ENCODE results near the gene WNT9B.

WNT9B gene

DNA sequence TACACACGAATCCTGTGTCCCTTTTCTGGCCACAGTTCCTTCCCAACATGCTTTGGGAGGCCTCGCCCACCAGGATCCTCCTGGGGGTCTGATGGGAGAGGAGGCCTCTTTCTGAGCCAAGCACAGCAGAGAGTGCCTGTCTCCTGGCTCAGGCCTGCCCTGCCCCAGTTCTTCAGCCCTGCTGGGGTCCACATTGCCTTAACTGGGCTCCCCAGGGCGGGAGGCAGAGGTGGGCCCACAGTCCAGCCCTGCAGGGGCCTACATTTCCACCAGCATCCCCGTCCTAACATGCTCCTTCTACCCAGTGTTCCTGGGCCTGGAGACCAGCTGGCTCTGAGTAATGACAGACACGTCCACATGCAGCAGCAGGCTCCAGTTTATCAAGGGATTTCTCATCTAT lies 29.6 kb downstream of the WNT9B start:
- no peak for DNase-seq (ENCODE audit: low read depth in 2 of 2)

DNA sequence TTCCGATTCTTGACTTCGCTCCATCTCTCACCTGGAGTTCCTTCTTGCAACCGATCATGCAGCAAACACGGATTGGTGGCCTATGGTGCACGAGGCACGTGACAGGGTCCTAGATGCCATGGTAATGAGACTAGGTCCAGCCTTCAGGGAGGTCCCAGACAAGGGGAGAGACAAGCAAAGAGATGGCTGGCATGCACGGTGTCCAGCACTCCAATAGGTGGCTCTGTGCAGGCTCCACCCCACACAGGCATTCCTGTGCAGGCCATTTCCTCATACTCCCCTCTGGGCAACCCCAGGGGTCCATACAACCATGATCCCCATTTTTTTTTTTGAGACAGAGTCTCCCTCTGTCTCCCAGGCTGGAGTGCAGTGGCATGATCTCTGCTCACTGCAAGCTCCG lies 31.3 kb downstream of the WNT9B start:
- no peak for DNase-seq (ENCODE audit: low read depth in 2 of 2)

DNA sequence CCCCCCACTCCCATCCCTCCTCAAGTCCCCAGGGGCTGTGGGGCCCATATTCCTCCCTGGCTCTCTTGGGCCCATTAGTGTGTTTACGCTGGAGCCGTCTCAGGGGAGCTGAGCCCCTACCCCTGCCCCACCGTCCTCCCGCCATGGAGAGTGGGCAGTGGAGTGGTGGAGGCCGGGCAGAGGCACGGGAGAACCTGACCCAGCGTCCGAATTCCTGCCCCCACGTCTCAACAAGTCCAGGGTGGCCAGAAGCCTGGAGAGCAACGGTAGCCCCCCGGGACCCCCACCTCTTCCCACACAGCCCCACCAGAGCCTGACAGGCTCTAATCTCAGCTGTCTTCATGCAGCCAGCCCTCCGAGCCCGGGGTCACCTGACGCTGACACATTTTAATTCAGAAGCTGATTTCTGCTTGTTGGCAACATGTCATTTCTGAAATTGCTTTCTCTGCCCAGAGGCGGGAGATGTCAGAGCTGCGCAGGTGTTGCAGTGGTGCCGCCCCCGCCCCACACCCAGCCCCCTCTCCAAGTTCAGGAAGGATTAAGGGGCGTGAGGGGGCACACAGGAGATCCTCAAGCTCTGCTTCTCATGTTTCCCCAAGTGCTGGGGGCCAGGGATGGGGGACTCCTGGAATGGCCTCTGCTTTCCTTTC lies 32.6 kb downstream of the WNT9B start:
- no peak for DNase-seq (ENCODE audit: low read depth in 2 of 2)

GRCh38 chr17:46884552-46884951 lies 33.2 kb downstream of the WNT9B start:
- no peak for DNase-seq (ENCODE audit: low read depth in 2 of 2)

DNA sequence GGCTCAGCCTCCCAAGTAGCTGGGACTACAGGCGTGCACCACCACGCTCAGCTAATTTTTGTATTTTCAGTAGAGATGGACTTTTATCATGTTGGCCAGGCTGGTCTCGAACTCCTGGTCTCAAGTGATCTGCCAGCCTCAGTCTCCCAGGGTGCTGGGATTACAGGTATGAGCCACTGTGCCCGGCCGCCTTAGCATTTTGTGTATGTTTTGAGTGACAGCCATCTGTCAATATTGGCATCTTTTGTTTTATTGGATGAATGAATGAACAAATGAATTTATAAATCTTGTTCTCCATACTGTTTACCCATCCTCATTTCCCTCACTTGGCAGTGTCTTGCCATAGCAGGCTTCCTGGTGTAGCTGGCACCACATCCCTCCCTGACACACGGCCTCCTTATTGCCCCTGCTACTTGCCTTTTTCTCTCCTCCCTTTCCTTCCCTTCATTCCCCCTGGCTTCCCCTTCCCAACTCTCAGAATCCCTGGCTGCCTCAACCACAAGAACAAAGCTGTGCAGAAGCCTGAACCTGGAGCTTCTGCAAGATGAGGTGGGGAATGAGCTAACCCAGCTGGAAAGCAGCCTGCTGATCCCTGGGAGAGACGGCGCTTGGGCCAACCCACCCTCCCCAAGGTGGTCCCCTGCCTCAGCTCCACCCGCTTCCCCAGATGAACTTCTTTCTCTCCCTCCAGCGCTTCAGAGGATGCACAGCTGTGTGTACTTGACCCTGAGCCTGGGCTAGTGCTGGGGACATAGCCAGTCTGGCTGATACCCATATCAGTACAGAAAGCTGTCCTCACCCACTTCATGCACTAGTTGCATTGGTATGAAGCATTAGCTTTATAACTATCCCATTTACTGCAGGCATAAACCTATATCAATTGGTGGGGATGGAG lies 34.3 kb downstream of the WNT9B start:
- DNase-seq (ENCODE audit: low read depth in 2 of 2), result no peak

GRCh38 chr17:46886310-46886663 lies 34.9 kb downstream of the WNT9B start:
- DNase-seq (ENCODE audit: low read depth in 2 of 2), result no peak

DNA sequence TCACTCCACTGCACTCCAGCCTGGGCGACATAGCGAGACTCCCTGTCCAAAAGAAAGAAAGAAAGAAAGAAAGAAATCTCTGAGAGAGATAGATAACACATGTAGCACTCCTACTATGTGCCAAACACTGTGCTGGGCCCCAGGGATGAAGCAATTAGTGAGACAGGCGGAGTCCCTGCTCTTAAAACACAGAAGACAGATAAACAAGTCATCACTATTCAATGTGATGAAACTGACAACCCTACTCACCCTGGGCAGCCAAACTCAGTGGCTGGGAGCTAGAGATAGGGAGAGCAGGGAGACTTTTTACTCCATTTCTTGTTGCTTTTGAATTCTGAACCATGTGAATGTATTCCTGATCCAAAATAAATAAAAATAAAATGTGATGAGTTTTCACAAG lies 36.3 kb downstream of the WNT9B start:
- DNase-seq (ENCODE audit: low read depth in 2 of 2), result no peak

DNA sequence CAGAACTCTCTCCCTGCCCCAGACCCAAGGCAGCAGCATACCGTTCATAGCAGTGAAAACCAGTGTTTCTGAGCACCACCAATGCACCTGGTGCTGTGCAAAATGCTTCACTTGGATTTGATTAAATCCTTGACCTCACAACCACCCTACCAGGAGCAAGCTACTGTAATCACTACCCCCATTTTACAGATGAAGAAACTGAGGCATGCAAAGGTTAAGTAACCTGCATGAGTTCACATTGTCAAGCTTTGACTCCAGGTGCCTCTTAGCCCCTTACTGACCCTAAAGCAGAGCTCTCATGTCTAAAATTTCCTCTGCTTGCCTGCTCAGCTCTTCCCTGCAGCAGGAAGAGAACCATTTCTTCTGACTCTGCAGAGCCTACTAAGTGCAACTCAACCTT lies 37.3 kb downstream of the WNT9B start:
- DNase-seq (ENCODE audit: low read depth in 2 of 2), result no peak

- DNase-seq (ENCODE audit: low read depth in 2 of 2), result no peak
Measured at GRCh38 chr17:46889519-46889918, 38.1 kb downstream of the WNT9B start.

GRCh38 chr17:46889992-46890564 lies 38.7 kb downstream of the WNT9B start:
- DNase-seq (ENCODE audit: low read depth in 2 of 2), result no peak

GRCh38 chr17:46890638-46891037 lies 39.3 kb downstream of the WNT9B start:
- no peak for DNase-seq (ENCODE audit: low read depth in 2 of 2)

GRCh38 chr17:46892192-46892703 lies 40.9 kb downstream of the WNT9B start:
- no peak for DNase-seq (ENCODE audit: low read depth in 2 of 2)

DNA sequence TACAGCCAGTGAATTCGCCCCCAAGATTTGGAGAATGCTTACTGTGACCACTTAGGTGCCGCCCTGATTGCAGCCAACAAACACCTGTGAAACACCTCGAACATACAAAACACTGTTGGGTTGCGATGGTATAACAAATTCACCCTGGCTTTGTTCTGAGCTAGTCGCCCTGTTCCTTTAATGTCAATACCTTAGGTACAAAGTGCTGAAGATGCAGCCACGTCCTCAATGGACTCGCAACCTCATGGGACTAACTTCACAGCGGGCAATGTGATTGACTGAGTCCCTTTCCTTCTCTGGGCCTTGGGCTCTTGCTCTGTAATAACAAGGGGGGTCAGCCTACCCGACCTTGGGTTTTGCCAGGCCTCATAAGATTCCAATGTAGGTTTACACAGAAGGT lies 42.6 kb downstream of the WNT9B start:
- DNase-seq (ENCODE audit: low read depth in 2 of 2), result no peak

GRCh38 chr17:46894476-46895151 lies 43.2 kb downstream of the WNT9B start:
- DNase-seq (ENCODE audit: low read depth in 2 of 2), result no peak

- no peak for DNase-seq (ENCODE audit: low read depth in 2 of 2)
Measured at GRCh38 chr17:46895171-46895570, 43.8 kb downstream of the WNT9B start.

GRCh38 chr17:46896991-46897390 lies 45.6 kb downstream of the WNT9B start:
- DNase-seq (ENCODE audit: low read depth in 2 of 2), result no peak

- no peak for DNase-seq (ENCODE audit: low read depth in 2 of 2)
Measured at GRCh38 chr17:46898364-46898763, 47.0 kb downstream of the WNT9B start.

GRCh38 chr17:46898860-46899259 lies 47.5 kb downstream of the WNT9B start:
- no peak for DNase-seq (ENCODE audit: low read depth in 2 of 2)

DNA sequence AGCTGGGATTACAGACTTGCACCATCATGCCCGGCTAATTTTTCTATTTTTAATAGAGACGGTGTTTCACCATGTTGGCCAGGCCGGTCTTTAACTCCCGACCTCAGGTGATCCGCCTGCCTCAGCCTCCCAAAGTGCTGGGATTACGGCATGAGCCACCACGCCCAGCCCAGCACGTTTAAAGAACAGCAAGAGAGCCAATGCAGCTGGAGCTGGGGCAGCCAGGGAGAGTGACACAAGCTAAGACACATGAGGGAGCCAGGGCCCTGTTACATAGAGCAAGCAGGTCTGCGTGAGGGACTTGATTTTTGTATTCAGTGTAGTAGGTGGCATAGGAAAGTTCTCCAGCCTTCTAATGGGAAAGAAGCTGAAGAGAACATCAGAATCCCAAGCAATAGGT lies 49.9 kb downstream of the WNT9B start:
- no peak for DNase-seq (ENCODE audit: low read depth in 2 of 2)

DNA sequence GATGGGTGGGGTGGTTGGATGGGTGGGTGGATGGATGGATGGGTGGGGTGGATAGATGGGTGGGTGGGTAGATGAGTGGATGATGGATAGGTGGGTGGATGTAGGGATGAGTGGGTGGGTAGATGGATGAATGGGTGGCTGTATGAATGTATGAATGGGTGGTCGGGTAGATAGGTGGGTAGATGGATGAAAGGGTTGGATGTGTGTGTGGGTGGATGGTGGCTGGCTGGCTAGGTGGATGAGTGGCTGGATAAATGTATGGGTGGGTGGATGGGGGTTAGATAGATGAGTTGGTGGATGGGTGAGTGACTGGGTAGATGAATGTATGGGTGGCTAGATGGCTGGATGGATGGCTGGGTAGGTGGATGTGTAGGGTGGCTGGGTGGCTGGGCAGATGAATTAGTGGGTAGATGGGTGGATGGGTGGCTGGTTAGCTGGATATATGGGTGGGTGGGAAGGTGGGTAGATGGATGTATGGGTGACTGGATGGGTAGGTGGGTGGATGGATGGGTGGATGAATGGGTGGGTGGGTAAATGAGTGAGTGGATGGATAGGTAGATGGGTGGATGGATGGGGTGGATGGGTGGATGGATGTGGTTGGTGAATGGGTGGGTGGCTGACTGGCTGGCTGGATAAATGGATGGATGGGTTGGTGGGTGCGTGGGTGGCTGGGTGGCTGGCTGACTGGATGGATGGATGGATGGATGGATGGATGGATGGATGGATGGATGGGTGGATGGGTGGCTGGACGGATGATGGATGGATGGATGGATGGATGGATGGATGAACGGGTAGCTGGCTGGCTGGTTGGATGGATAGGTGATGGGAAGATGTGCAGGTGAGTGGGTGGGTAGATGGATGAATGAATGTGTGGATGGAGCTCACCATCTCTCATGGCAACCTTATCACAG lies 52.6 kb downstream of the WNT9B start:
- DNase-seq (ENCODE audit: low read depth in 2 of 2), result no peak

DNA sequence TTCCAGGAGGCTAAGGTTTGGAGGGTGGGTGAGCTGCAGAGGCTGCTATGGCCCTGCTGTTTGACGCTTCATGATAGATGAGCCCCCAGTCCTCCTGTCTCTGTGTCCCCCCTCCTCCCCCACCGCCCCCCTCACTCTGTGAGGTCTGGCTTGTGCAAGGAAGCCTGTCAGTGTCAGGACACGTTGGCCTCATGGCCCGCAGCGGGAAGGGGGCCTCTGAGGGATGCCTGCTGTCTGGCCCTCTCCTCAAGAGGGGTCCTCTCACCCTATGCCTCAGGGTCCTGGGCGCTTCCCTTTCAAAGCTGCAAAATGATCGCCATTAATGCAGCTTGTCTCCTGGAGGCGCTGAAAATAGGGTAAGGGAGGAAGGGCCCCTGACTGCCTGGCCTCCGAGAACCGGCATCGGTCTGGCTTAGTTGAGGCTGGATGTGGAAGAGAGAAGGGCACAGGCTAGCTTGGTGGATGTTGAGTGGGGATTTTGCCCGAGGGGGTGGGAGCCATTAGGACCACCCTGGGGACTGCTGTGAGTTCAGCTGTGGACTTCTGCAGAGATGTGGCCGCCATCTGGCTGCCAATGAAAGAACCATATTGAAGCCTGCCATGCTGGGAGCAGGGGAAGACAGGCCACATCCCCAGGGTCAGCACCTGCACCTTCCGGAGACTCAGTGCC lies 56.8 kb downstream of the WNT9B start:
- DNase-seq (ENCODE audit: low read depth in 2 of 2), result no peak

Measured in activated CD8-positive, alpha-beta memory T cell treated with anti-CD3 and anti-CD28 coated beads for 4 hours (primary cell).